ENCODE measurements around the gene COL12A1. TPM values are rescaled to one million over a fixed set of nuclear protein-coding genes. Genes with fewer than 3 reads are reported as not detected.

Gene COL12A1
- 100 to 1,000 TPM; 145 to 277 (median 194) TPM for total RNA-seq
- polyA plus RNA-seq = 100 to 1,000 TPM; 134 to 165 TPM
- long read RNA-seq, donor 1, partial matches to known transcripts = 57 of 72 reads
- long read RNA-seq, donor 1, other reads (novel, unspliced or antisense) = 15 of 72 reads
- long read RNA-seq, donor 2, partial matches to known transcripts = 10 of 10 reads
- long read RNA-seq, donor 2, other reads (novel, unspliced or antisense) = 0 of 10 reads
- long read RNA-seq, donor 3, full-length matches to known transcripts = 2 of 82 reads
- long read RNA-seq, donor 3, partial matches to known transcripts = 67 of 82 reads
- long read RNA-seq, donor 3, other reads (novel, unspliced or antisense) = 13 of 82 reads

GRCh38 chr6:75205776-75206575, at the start of gene COL12A1:
Gene COL12A1 (minus strand): TSS chr6:75206053. CDS start chr6:75202792, 3,261 bp downstream.
- H3K27me3 ChIP-seq = no peaks in the 10 kb centered on the region
- WGBS, 3 donors = 0% methylated on average over 64 of the region's 64 CpGs
- H3K27ac ChIP-seq = peak within 1 kb of the TSS; percentile 93
- DNase-seq = peak; percentile 91 to 98 (median 96)
- TF ChIP-seq CTCF (IDR thresholded peaks at IDR 0.05) = peak in 1 of 3 donors; percentile 11
- TF ChIP-seq EP300 (IDR thresholded peaks at IDR 0.05) = no peak
- peak; percentile 74 for TF ChIP-seq POLR2A (IDR thresholded peaks at IDR 0.05)
- H3K9me3 ChIP-seq = no peaks in the 10 kb centered on the region
- peak within 1 kb of the TSS; percentile 57 for H3K4me3 ChIP-seq
- H3K4me1 ChIP-seq (ENCODE audit: insufficient read depth) = peaks cover 10% of the 10 kb centered on the region
- H3K36me3 ChIP-seq = no peaks in the 10 kb centered on the region
- intact Hi-C loops (cut with DNase I) = loop anchor here (5.0 to 10.0 kb wide), 8 partner anchors 111 to 1471 kb away; no protein-coding TSS in a partner anchor

GRCh38 chr6:75250552-75250951, 44.7 kb upstream of the COL12A1 start:
- Histone ChIP-seq H3K4me1 (ENCODE audit: insufficient read depth) (no peaks in the 10 kb centered on the region), H3K36me3 (no peaks in the 10 kb centered on the region), H3K9me3 (no peaks in the 10 kb centered on the region), H3K27me3 (peaks cover 2% of the 10 kb centered on the region), H3K4me3 (no peak overlapping the region), H3K27ac (no peak overlapping the region)
- no peak for DNase-seq
- intact Hi-C loops (cut with DNase I) = no loop called here
- no peak for TF ChIP-seq EP300 (IDR thresholded peaks at IDR 0.05)
- no peak for TF ChIP-seq CTCF (IDR thresholded peaks at IDR 0.05)
- TF ChIP-seq POLR2A (IDR thresholded peaks at IDR 0.05) = no peak
- 80 to 87% (median 84%) methylated on average over 2 of the region's 2 CpGs for WGBS, 3 donors

GRCh38 chr6:75249837-75250236, 44.0 kb upstream of the COL12A1 start:
- H3K36me3 ChIP-seq = no peaks in the 10 kb centered on the region
- peaks cover 2% of the 10 kb centered on the region for H3K27me3 ChIP-seq
- H3K4me1 ChIP-seq (ENCODE audit: insufficient read depth) = no peaks in the 10 kb centered on the region
- H3K9me3 ChIP-seq = no peaks in the 10 kb centered on the region
- H3K4me3 ChIP-seq = no peak overlapping the region
- no peak for DNase-seq
- H3K27ac ChIP-seq = no peak overlapping the region
- intact Hi-C loops (cut with DNase I) = no loop called here
- TF ChIP-seq POLR2A (IDR thresholded peaks at IDR 0.05) = no peak
- TF ChIP-seq CTCF (IDR thresholded peaks at IDR 0.05) = no peak
- TF ChIP-seq EP300 (IDR thresholded peaks at IDR 0.05) = no peak

- Histone ChIP-seq H3K4me3 (no peak overlapping the region), H3K27ac (no peak overlapping the region), H3K27me3 (no peaks in the 10 kb centered on the region), H3K4me1 (ENCODE audit: insufficient read depth) (peaks cover 5% of the 10 kb centered on the region), H3K36me3 (no peaks in the 10 kb centered on the region), H3K9me3 (no peaks in the 10 kb centered on the region)
- TF ChIP-seq EP300 (IDR thresholded peaks at IDR 0.05) (no peak), CTCF (IDR thresholded peaks at IDR 0.05) (no peak), POLR2A (IDR thresholded peaks at IDR 0.05) (no peak)
- intact Hi-C loops (cut with DNase I) = no loop called here
- 55 to 61% (median 56%) methylated on average over 2 of the region's 2 CpGs for WGBS, 3 donors
- no peak for DNase-seq
Observed at GRCh38 chr6:75246386-75246785, 40.5 kb upstream of the COL12A1 start.
